Measurements from ENCODE around the gene HOXD3.
A peak's percentile ranks its signal among the peaks of the same experiment; 100 is the strongest.

Gene HOXD3

DNA sequence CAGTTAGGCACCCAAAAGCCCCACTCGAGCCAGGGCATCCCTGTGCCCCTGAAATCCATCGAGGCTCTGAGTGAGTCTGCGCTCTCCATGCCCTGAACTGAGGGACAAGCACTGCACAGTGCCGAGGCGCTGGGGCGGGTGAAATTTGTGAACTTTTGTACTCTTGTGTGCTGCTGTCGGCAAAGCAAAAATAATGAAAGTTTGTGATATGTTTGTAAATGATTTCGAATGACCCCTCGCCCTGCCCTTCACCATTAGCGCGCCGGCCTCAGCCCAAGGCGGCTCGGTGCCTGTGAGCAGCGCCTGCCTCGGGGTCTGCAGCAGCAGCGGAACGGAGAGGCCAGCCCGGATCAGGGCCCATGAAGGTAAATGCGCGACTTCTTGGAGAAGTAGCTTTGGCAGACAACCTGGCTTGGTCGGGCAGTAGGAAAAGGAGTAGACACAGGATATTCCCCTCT is 7.6 kb upstream of the HOXD3 start:
- DNase-seq (ENCODE audit: low read depth in 2 of 2) = no peak

DNA sequence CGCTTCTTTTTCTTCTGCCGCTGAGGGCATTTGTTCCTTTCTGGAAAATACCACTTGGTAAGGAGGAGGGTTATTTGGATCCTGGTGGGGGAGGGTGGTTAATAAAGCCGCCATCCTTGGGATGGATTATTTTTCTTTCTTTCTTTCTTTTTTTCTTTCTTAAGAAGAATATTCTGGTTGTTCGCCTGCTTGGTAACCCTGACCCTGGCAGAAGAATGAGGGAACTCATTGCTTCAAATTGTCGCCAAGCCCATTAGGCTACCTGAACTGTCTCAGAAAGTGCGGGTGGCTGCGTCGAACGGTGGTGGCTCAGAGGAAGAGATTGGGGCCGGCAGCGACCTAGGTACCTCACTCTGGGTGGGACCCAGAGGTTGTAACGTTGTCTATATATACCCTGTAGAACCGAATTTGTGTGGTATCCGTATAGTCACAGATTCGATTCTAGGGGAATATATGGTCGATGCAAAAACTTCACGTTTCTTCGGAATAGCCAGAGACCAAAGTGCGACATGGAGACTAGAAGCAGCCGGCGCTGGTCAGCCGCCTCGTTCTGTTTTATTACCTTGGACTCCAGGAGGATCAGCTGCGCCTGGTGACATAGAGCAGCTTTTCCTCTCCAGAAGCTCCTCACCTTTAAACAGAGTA is 7.0 kb upstream of the HOXD3 start:
- no peak for DNase-seq (ENCODE audit: low read depth in 2 of 2)

DNA sequence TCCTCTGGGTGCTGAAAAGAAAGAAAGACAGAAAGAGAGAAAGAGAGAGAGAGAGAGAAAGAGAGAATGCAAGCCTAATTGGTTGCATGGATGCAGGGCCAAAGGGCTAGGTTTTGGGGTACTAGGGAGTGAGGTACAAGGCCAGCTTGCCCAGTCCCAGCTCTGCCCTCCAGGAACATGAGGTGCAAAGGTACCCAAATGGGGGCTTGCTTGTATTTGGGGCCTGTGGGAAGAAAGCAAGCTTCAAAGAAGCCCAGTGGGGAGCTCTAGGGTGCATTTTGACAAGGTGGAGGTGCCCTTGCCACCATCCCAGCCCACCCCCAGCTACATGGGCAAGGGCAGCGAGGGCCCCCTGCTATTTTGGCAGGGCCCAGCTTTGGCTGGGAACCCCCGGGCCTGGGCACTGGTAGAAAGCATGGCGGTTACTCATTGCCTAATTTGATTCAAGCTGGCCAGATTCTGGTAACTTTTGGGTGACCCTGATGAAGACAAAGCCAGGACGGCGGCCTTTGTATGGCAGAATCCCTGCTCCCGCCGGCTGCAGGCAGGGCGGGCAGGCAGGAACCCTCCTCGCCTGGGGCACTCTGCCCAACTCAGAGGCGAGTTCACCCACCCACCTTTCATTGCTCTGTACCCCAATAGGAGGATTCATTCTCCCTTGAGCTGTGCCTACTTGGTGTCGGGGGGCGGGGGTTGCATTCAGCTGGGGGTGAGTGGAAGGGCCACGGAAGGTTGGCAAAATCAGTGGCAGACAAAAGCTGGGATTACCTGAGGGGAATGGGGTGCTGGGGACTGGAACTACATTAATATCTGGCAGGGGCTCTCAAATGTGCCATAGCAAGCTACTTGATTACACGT is 6.3 kb upstream of the HOXD3 start:
- DNase-seq (ENCODE audit: low read depth in 2 of 2) = no peak

DNA sequence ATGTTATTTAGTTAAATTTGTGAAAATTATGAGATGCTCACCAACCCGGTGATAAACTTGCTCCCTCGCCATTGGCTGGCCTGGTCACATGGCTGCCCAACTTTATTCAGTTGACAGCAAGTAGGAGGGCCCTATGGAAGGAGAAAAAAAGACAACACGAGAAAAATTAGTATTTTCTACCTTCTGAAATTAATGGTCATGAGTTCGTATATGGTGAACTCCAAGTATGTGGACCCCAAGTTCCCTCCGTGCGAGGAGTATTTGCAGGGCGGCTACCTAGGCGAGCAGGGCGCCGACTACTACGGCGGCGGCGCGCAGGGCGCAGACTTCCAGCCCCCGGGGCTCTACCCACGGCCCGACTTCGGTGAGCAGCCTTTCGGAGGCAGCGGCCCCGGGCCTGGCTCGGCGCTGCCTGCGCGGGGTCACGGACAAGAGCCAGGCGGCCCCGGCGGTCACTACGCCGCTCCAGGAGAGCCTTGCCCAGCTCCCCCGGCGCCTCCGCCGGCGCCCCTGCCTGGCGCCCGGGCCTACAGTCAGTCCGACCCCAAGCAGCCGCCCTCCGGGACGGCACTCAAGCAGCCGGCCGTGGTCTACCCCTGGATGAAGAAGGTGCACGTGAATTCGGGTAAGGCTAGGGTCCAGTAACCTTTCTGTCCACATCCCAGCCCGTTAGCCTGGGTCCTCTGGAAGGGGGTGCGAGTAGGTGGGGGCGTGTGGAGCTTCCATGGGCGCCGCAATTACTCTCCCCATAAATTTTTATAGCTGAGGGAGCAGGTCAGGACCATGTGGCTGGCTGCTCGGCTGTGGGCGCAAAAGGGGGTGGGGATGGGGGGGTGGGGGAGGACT is 5.4 kb upstream of the HOXD3 start, which contains the start of gene HOXD4:
TSS of gene HOXD4 (plus strand) at position 109 of the 846 bp plus-strand sequence. CDS start at position 193, 84 bp downstream.
- no peak for DNase-seq (ENCODE audit: low read depth in 2 of 2)

DNA sequence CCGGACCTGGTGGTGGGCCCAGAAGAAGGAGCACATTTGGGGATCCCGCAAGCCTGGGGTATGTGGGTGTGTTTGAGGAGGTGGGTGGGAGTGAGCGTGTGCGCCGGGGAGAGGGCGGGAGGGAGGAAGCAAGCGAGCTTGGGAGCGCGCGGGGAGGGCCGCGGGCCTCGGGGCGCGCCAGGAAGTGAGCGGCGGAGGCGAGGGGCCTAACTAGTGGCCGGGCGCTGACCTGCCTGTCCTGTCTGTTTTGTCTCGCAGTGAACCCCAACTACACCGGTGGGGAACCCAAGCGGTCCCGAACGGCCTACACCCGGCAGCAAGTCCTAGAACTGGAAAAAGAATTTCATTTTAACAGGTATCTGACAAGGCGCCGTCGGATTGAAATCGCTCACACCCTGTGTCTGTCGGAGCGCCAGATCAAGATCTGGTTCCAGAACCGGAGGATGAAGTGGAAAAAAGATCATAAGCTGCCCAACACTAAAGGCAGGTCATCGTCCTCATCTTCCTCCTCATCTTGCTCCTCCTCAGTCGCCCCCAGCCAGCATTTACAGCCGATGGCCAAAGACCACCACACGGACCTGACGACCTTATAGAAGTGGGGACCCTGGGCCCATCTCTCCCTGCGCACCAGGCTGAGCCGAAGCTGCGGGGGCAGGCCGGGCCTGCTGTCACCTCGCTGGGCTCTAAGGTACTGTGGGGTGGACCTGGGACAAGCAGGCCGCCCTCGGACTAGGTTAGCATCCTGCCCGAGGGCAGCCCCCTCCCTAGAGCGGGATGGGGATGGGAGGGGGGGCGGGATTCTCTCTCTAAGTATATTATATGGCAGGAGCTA is 4.5 kb upstream of the HOXD3 start:
- no peak for DNase-seq (ENCODE audit: low read depth in 2 of 2)

DNA sequence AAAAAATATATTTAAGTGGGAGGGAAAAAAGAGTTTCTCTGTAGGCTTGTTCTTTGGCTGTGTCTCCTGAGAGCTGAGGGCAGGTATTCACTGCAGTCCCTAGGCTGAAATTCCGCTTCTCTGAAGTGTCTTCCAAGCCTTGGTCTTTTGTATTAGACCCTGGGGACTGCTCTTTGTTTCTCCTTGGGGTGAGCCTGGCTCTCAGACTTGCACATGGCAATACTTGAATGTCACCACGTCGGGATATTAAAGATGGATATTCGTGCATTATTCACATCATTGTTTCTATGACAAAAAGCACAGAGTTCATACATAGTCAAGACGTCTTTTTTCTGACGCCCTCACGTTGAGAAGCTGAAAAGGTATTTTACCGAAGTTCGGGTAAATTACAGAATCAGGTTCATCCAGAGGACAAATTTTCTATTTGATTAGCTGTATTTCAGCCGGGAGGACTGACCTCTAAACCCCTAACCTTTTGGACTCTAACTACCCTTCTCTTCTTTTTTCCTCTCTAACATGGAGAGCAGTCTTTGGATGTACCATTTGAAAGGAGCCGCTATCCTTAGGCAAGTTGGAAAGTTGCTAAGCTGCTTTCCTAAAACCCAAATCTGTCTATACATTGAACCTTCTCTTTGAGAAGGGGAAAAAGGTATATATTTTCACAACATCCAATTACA is 2.4 kb upstream of the HOXD3 start:
- DNase-seq (ENCODE audit: low read depth in 2 of 2) = no peak

DNA sequence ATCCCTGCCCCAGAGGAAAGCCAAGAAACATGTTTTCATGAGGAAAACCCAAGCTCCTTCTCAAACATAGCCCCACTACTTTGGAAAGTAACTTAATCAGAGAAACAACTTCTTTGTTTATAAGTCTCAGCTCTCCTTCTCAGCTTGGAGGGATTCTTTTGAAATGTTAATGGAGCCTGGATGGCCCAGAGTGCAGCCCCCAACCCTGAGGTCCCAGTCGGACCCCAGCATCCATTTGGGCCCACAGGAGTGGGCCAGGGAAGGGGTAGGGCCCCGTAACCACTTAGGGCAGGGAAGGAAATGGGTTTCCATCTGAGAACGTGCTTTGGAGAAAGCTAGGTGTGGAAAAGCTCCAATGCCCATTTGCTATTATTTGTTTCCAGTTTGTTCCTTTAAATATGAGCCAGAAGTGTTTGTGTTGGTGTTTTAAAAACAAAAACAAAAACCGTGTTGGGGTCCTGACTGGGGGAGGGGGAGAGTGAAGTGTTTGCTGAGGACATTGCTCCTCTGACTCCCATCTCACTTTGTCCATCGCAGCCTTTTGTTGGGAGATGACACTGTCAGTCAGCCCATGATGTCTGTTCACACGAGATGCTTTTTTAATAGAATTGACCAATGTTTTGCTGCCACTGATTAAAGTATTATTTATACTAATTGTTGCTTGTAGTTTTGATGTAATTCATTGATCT is 1.6 kb upstream of the HOXD3 start:
- no peak for DNase-seq (ENCODE audit: low read depth in 2 of 2)

DNA sequence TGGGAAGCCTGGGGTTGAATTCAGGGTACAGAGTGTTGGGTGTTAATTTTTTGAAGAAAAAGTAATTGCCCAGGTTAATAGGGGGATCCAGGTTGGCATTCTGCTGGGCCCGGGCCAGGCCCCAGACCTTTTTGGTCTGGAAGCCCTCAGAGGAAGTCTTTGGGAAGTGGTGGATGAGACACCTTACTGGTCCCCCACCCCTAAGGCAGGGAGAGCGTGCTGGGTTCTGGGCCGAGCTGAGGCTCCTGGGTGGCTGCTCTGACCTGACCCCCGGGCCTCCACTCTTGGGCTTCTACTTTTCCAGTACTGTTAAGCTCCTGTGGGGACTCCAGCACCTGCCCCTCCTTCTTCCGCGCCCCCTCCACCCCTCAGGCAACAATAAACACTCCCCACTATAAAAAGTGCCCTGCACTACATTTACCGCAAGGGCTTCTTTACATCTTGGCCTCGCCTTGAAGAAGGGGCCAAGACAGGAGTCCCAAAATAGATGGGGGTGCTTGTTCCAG is 753 bp upstream of the HOXD3 start:
- no peak for DNase-seq (ENCODE audit: low read depth in 2 of 2)

DNA sequence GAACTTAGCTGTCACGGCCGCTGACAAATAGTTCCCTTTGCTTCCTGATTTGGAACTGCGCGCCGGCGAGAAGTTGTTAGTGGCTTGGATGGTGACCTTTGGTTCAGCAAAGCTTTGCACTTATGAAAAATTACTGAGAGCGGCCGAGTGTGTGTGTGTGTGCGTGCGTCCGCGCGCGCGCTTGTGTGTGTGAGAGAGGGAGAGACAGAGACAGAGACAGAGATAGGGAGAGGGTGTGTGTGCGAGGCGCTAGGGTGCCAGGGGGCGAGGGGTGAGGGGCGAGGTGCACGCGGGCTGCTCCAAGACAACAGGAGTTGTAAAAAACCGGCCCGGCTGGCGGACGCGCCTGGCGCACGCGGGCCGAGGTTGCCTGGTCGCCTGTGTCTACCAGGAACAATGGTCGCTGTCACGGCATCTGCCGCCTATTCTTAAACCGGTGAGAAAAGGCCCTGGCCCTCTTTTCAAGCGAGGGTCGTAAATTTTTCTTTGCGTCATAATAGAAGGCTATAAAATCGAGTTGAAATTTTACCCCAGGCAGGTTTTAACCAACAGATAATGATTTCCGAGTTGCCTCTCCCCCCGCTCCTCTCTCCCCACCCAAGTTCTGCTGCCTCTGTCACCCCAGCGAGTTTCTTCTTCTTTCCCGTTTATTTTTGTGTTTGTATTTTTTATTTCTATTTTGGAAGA is 535 bp downstream of the HOXD3 start:
- no peak for DNase-seq (ENCODE audit: low read depth in 2 of 2)

DNA sequence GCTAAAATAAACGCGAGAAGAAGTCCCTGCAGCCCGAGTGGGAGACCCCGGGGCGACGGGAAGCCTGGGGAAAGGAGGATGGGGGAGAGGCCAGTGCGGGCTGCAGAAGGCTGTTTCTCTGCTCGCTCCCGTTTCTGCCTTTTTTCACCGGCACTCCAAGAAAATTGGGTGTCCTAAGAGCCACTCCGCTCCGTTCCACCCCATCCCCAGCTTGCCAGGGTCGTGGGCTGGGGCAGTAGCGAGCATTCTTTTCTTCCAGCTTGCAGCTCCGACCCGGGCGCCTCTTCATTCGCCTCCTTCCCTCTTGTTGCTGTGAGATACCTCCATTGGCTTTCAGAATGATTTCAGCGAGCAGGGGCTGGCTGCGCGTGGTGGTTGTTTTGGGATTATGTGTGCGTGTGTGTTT is 1.1 kb downstream of the HOXD3 start:
- DNase-seq (ENCODE audit: low read depth in 2 of 2) = no peak

DNA sequence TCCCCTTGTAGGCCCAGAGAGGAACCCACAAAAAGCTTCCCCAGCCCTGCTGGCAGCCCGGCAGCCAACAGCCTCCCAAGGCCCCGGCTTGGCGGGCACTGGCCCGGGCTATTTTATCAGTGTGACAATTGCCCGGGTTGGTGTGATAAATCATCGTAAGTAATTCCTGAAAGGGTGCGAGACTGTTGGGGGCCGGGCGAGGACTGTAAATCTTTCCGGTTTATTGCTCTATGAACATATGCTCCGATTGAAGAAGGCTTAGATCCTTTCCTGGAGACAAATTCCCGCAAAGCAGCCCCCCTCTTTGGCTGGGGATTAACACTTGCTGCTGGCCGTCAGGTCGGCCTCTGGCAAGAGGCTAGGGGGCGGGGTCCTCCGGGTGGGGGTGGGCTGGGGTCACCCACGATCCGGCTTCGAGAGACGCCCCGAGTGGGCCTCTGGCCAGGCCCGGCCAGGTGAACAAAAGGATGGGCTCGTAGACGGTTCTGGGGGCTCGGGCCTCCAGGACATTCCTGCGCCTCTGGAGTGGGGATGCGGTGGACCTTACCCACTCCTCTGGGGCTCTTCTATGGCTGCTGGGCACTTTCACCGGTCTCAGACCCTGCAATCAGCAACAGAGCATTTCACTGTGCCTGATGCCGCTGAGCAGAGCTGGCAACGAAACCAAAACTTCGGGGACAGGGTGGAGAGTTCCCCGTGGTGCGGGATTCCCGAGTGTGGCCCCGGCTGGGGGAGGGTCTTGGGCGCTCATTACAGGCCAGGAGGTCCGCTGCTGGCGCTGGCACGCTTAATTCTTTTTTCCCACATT is 2.0 kb downstream of the HOXD3 start:
- DNase-seq (ENCODE audit: low read depth in 2 of 2) = no peak

DNA sequence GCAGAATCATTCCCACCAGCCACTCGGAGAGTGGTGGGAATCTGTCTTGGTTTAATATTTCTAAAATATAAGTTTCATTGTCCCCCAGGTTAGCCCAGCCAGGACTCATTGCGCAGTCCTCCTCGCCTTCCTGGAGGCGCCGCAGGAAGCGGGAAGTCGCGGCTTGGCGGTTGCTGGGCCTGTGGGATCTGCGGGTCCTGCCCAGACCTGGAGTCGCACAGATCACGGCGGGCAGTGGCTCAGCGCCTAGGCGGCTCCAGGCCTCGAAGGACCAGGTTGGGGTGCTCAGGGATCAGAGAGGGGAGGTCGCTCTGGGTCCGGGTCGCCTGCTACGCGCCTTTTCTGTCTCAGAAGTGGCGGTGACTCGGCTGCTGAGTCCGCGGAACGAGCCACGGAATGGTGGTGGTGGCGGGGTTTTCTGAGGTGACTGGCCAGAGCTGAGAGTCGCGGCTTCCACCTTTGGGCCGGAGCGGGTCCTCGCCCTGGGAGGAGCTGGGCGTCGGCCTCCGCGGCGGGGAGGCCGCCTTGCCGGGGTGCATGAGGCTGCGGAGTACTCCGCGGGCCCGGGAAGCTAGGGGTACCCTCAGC is 2.6 kb downstream of the HOXD3 start:
- DNase-seq (ENCODE audit: low read depth in 2 of 2) = no peak

DNA sequence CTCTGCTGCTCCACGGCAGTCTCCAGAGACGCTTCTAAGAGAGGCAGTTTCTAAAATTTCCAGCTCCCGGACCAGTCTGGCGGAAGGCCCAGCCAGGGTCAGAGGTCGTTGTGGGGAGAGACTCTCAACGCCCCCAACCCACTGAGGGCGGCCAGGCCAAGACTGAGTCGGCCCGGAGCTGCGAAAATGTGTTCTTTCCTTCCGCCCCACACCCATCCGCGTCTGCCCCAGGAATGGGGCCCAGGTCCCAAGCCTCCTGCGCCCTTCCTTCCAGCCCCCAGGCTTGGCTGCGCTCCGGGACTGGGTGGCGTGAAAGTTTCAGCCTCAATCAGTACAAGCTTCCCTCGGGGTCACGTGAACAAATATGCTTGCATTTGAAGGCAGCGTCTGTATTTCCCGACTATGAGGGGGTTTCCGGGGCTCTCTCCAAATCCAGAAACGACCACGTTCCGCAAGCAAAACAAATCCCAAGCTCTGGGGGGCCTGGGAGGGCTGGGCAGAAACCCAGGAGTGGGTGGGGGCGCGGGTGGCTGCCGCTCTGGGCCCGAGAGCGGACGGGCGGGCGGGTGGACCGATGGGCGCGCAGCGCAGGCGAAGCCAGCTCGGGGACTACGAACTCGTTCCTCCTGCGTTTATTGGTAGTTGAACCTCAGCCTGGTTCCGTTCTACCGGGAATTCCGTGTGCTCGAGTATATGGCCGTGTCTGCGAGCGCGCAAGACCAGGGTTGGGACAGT is 3.3 kb downstream of the HOXD3 start:
- no peak for DNase-seq (ENCODE audit: low read depth in 2 of 2)

DNA sequence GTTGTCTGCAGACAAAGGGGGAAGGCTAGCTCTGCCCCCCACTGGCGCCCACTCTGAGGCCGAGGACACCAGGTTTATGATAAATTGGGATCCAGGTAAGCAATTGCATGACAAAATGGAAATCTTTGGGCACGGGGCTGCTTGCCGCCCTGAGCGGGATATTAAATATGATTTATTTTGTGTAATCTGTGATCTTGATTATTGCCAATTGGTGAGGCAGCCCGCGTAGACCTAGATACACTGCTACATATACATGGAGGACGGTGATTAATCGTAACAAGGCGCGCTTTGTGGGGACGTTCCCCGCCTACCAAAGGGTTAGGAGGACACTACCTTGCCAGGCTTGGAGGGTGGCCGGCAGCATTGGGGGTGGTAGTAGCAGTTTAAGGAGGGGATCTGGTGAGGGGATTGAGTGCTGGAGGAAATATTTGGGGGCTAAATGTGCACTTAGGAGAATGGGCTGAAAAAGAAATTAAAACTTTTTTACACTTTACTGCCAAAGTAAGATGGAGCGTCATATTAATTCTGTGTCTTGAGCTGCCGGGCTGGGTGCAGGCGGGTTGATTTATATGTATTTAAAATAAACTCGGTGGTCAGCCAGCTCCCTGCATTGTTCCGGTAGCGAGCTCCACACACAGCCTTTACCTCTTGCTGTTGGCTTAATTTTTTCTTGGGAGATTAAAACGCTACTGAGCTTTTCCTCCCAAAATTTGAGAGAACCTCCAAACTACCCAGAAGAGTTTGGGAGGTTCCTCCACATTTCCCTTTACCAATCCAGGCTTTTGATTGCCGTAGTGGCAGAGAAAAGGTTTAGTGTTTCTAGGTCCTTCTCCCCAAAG is 4.1 kb downstream of the HOXD3 start:
- no peak for DNase-seq (ENCODE audit: low read depth in 2 of 2)

DNA sequence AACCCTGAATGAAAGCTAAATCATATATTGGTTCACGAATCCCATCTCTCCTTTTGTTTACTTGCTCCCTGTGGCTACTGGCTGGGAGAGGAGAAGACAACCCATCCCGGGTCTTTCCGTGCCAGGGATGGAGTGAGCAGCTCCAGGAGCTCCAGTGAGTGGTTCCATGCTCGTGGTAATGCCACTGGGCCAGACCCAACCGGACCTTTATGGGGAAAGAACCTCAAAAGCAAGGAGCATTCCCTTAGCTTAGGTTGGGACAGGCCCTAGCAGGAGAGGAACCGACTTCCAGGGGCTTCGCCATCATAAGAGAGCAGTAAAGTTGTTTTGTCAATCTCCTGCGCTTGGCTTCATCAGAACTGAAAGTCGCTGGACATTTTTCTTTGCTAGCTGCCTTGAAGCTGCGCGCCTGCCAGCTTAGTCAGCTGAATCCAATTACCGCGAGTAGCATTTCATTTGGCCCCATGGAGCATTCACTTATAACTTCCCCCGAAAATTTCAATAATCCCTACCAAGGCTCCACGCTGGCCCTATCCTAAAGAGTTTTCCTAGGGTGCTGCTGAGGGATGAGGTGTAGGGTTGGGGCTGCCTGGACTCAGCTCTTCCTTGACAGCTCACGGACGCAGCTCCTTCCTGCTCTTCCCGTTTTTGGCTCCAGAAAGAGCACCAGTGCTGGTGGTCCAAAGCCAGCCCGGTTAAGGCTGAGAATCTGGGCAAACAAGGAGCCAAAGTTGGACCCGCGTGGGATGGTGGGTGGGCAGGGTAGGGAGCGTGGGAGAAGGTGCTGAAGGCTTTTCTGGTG is 4.9 kb downstream of the HOXD3 start:
- DNase-seq (ENCODE audit: low read depth in 2 of 2) = peak; percentile 75 to 80
